NB4 (cell line): ENCODE data around the gene SMARCA2.

Source experiments
- DNase-seq: peaks from one replicate; pipeline ENCODE4 v3.0.0; 2010; ENCODE audit warnings: low read depth
- H3K4me3 ChIP-seq: one replicate; pipeline ENCODE4 v1.5.1; 2011; ENCODE audit warnings: mild to moderate bottlenecking, low read depth, low read length, moderate library complexity
- MYC ChIP-seq: IDR thresholded peaks from 2 replicates; pipeline ENCODE4 v1.6.1; 2011; ENCODE audit warnings: low read depth, low read length
- POLR2A ChIP-seq: IDR thresholded peaks from 2 replicates; pipeline ENCODE4 v1.6.1; 2011; ENCODE audit warnings: mild to moderate bottlenecking; ENCODE audit not compliant: insufficient read length; ENCODE audit errors: extremely low read depth
- TF ChIP-seq, protein P1 (sequence below): IDR thresholded peaks from 2 replicates; pipeline ENCODE4 v1.6.1; 2011; ENCODE audit warnings: low read depth, low read length
- TF ChIP-seq, protein P2 (sequence below): IDR thresholded peaks from one replicate; pipeline ENCODE4 v1.5.1; 2012; ENCODE audit warnings: low read depth, low read length

Gene SMARCA2

DNA sequence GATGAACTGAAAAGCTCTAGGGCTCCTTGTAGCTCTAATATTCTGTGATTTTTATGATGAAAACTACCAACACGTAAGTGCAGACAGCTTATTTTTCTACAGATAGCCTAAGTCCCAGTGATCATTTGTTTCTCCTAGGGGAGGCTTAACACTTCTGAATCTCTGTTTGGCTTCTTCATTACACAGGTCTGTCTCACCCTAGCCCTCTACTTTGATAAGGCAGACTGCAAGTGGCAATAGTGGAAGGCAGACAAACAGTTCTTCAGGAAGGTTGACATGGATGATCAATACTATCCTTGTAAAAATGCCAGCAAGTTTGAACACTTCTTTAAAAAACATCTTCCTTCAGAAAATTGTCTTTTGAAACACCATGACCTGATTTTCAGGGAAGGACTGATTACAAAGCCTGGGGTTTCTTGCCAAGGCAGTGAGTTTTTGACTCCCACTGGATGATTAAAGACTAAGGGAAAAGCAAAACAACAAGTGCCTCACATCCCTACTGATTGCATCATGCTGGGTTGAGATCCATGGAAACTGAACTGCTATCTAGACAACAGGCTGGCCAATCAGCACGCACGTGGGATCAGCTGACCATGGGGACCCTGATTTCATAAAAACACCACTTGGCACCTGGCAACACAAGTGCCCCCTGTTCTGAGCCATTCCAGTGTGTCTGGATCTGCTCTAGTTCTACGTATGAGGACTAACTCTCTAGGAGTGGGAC lies 212.2 kb downstream of the SMARCA2 start:
- H3K4me3 ChIP-seq: no peak overlapping the region
- TF ChIP-seq, protein P1, sequence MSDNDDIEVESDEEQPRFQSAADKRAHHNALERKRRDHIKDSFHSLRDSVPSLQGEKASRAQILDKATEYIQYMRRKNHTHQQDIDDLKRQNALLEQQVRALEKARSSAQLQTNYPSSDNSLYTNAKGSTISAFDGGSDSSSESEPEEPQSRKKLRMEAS: no peak
- TF ChIP-seq POLR2A (no peak), MYC (no peak)
- TF ChIP-seq, protein P2, sequence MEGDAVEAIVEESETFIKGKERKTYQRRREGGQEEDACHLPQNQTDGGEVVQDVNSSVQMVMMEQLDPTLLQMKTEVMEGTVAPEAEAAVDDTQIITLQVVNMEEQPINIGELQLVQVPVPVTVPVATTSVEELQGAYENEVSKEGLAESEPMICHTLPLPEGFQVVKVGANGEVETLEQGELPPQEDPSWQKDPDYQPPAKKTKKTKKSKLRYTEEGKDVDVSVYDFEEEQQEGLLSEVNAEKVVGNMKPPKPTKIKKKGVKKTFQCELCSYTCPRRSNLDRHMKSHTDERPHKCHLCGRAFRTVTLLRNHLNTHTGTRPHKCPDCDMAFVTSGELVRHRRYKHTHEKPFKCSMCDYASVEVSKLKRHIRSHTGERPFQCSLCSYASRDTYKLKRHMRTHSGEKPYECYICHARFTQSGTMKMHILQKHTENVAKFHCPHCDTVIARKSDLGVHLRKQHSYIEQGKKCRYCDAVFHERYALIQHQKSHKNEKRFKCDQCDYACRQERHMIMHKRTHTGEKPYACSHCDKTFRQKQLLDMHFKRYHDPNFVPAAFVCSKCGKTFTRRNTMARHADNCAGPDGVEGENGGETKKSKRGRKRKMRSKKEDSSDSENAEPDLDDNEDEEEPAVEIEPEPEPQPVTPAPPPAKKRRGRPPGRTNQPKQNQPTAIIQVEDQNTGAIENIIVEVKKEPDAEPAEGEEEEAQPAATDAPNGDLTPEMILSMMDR: no peak
- DNase-seq: no peak

DNA sequence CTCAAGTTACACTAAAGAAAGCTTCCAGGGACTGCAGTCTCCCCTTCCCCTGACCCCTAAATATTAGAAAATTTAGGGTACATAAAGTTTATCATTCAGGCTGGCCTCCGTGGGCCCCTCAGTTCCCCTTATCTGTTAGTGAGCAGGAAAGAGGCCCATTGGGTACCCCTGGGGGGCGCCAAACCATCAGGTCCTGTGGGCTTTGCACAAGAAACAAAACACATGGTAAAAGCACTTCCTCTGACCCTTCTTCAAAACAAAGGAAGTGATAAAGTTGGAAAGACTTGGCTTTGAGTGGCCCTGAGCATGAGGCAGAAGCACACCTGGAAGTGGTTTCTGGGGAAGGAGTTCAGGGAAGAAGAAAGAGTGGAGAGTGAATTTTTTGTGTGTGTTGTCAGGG lies 213.0 kb downstream of the SMARCA2 start:
- no peak for TF ChIP-seq POLR2A
- TF ChIP-seq, protein P1: peak; percentile 83
- TF ChIP-seq, protein P2: peak; percentile 85
- TF ChIP-seq MYC: peak; percentile 81; the same call in 1 of the 2 replicates
- peak; percentile 83 for DNase-seq
- no peak overlapping the region for H3K4me3 ChIP-seq

DNA sequence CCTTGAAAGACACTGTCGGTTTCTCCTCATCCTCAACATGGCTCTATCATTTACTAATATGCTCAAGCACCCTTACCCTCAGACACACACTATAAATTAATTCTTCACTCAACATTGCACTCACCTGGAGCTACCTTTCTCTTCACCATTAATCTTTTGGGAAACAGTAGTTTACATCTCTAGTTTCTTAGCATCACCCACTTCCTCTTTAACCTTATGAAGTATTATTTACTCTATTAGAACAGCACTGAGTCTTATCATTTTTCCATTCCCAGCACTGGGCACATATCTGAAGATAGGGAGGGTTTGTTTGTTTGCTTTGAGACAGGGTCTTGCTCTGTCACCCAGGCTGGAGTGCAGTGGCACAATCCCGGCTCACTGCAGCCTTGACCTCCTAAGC lies 213.5 kb downstream of the SMARCA2 start:
- no peak for DNase-seq
- no peak overlapping the region for H3K4me3 ChIP-seq
- TF ChIP-seq, protein P2: no peak
- no peak for TF ChIP-seq POLR2A
- TF ChIP-seq, protein P1: no peak
- TF ChIP-seq MYC: no peak

DNA sequence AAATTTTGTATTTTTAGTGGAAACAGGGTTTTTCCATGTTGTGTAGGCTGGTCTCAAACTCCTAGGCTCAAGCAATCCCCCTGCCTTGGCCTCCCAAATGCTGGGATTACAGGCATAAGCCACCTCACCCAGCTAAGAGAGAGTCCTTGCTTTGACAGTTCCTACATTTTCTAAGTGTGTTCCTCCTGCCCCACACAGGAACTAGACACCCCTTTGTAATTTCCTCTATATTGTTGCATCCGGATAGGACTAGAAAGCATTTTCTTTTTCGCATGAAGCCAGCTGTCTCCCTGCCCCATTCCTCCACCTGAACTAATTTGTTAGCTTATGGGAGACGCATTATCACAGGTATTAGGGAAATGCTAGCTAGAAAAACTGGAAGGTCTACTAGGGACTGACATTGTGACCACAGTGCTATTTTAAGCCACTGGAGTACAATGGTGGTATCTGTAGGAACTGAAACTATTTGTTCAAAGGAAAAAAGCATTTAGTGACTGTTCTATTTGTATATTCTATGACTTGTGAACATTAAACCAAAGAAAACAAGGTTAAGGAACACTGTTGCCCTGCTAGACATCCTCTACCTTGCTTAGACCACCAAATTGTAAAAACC lies 214.1 kb downstream of the SMARCA2 start:
- no peak overlapping the region for H3K4me3 ChIP-seq
- no peak for DNase-seq
- TF ChIP-seq, protein P1: no peak
- TF ChIP-seq POLR2A: no peak
- no peak for TF ChIP-seq MYC
- TF ChIP-seq, protein P2: no peak

DNA sequence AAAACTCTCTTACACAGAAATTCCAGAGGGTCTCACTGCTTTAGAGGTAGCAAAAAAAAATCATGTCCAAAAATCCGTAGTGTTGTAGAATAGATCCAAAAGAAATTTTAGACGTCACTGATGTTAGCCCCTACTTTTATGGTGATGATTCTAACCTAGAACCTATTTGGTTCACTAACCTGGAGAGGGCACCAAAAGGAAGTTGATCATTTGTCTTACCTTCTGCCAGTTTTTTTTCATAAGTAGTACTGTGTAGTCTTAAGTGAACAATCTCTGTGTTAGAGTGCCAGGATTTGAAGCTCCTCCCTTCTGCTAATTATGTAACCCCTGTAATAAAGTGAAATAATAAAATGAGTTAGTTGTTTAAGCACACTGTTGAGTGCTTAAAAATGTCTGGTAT lies 215.2 kb downstream of the SMARCA2 start:
- DNase-seq: no peak
- TF ChIP-seq, protein P1: no peak
- TF ChIP-seq, protein P2: no peak
- TF ChIP-seq MYC: no peak
- TF ChIP-seq POLR2A: no peak
- H3K4me3 ChIP-seq: no peak overlapping the region
